CD14-positive monocyte (primary cell): ENCODE results near the gene COL20A1. TPM values are rescaled to one million over a fixed set of nuclear protein-coding genes. Genes with fewer than 3 reads are reported as not detected.
A peak's percentile ranks its signal among the peaks of the same experiment; 100 is the strongest.

Source experiments
- DNase-seq, 3 donors: peaks; one replicate each; pipeline ENCODE4 v3.0.0-alpha.2; 2011 to 2022
- H2AFZ ChIP-seq: 2 replicates; pipeline ENCODE4 v1.6.0; 2012; ENCODE audit warnings: mild to moderate bottlenecking, low read depth, low read length, inconsistent platforms; ENCODE audit not compliant: insufficient read depth, poor library complexity, severe bottlenecking
- H3K27ac ChIP-seq, 2 donors: 1 replicate in 1 of 2; 2 replicates in 1 of 2; pipeline ENCODE4 v1.5.1; 2012 to 2013; ENCODE audit warnings: low read length in 2 of 2, control low read depth in 1 of 2, inconsistent platforms in 1 of 2, low read depth in 1 of 2, mild to moderate bottlenecking in 1 of 2
- H3K27me3 ChIP-seq, 2 donors: one replicate each; pipeline versions ENCODE4 v1.6.0 to v1.6.1; 2011 to 2013; ENCODE audit warnings: low read length in 2 of 2; ENCODE audit not compliant: control insufficient read depth in 2 of 2, insufficient read depth in 2 of 2
- H3K36me3 ChIP-seq, 2 donors: replicated peaks in 1 of 2; 1 replicate in 1 of 2; 2 replicates in 1 of 2; pipeline versions ENCODE4 v1.5.1 to v1.6.1; 2012 to 2013; ENCODE audit warnings: low read length in 2 of 2, control low read depth in 1 of 2, inconsistent platforms in 1 of 2, mild to moderate bottlenecking in 1 of 2; ENCODE audit not compliant: insufficient read depth in 2 of 2, control insufficient read depth in 1 of 2
- H3K4me1 ChIP-seq, 2 donors: 1 replicate in 1 of 2; 2 replicates in 1 of 2; pipeline versions ENCODE4 v1.5.1 to v1.6.1; 2012 to 2013; ENCODE audit warnings: low read length in 2 of 2, control low read depth in 1 of 2, inconsistent platforms in 1 of 2, mild to moderate bottlenecking in 1 of 2, moderate library complexity in 1 of 2; ENCODE audit not compliant: insufficient read depth in 2 of 2, control insufficient read depth in 1 of 2
- H3K4me2 ChIP-seq: replicated peaks from 2 replicates; pipeline ENCODE3; 2012; ENCODE audit warnings: low read length, moderate library complexity, mild to moderate bottlenecking; ENCODE audit not compliant: poor library complexity, severe bottlenecking; ENCODE audit errors: extremely low read depth
- H3K4me3 ChIP-seq, 3 experiments: fragments of 200-600 bp in 1 of 3; sonication (generic) in 1 of 3; replicated peaks in 1 of 3; 1 replicate in 2 of 3; 2 replicates in 1 of 3; pipeline ENCODE4 v1.5.1; 2011 to 2013; ENCODE audit warnings: low read length in 3 of 3, mild to moderate bottlenecking in 3 of 3, control low read depth in 2 of 3, low read depth in 2 of 3, inconsistent platforms in 1 of 3, moderate library complexity in 1 of 3
- H3K79me2 ChIP-seq: 2 replicates; pipeline ENCODE4 v1.6.0; 2012; ENCODE audit warnings: mild to moderate bottlenecking, control low read depth, inconsistent platforms, low read length, moderate library complexity; ENCODE audit not compliant: insufficient read depth
- H3K9ac ChIP-seq: 2 replicates; pipeline ENCODE4 v1.6.0; 2017; ENCODE audit warnings: low read length, mild to moderate bottlenecking; ENCODE audit not compliant: insufficient read depth, poor library complexity, severe bottlenecking
- H3K9me3 ChIP-seq, 2 donors: replicated peaks in 1 of 2; 1 replicate in 1 of 2; 2 replicates in 1 of 2; pipeline versions ENCODE4 v1.5.1 to v1.6.1; 2012 to 2013; ENCODE audit warnings: low read length in 2 of 2, control low read depth in 1 of 2; ENCODE audit not compliant: control insufficient read depth in 1 of 2, insufficient read depth in 1 of 2
- H4K20me1 ChIP-seq: 2 replicates; pipeline ENCODE4 v1.6.0; 2012; ENCODE audit warnings: mild to moderate bottlenecking, low read length, control low read depth, moderate library complexity; ENCODE audit not compliant: insufficient read depth
- H3K27ac Mint-ChIP-seq, 7 donors: one replicate each; pipeline ENCODE4 v1.8.0; 2020; ENCODE audit warnings: mild to moderate bottlenecking in 7 of 7, mixed read lengths in 7 of 7, moderate library complexity in 6 of 7, inconsistent platforms in 2 of 7
- H3K27me3 Mint-ChIP-seq, 3 donors: one replicate each; pipeline ENCODE4 v1.8.0; 2021 to 2022; ENCODE audit warnings: low read depth in 3 of 3, mild to moderate bottlenecking in 3 of 3, mixed read lengths in 3 of 3, moderate library complexity in 3 of 3, inconsistent platforms in 1 of 3
- H3K36me3 Mint-ChIP-seq, 2 donors: one replicate each; pipeline ENCODE4 v1.8.0; 2020; ENCODE audit warnings: mixed read lengths in 2 of 2, inconsistent platforms in 1 of 2, mild to moderate bottlenecking in 1 of 2
- H3K4me1 Mint-ChIP-seq: one replicate; pipeline ENCODE4 v1.8.0; 2020; ENCODE audit warnings: mild to moderate bottlenecking, mixed read lengths
- H3K4me3 Mint-ChIP-seq, 2 donors: one replicate each; pipeline ENCODE4 v1.8.0; 2020; ENCODE audit warnings: mild to moderate bottlenecking in 2 of 2, mixed read lengths in 2 of 2, moderate library complexity in 1 of 2
- H3K9me3 Mint-ChIP-seq, 7 donors: one replicate each; pipeline ENCODE4 v1.8.0; 2020 to 2022; ENCODE audit warnings: mixed read lengths in 7 of 7, mild to moderate bottlenecking in 6 of 7, moderate library complexity in 6 of 7, inconsistent platforms in 2 of 7
- WGBS: methylation state at CpG from one replicate; pipeline ENCODE4 v1.1.5; 2013; ENCODE audit warnings: missing lambda C conversion rate; ENCODE audit not compliant: insufficient coverage; 5-methylcytosine and 5-hydroxymethylcytosine counted together
- intact Hi-C, 2 donors: fragments of 100-400 bp; cut with micrococcal nuclease; formaldehyde crosslinking; loops; one replicate each; pipeline versions ENCODE4 v1.15.0 to v1.15.1; 2023
- polyA plus RNA-seq, 3 donors: library from polyadenylated mRNA; depleted of rRNA in 1 of 3; unstranded in 2 of 3; stranded (reverse) in 1 of 3; fragments of 300-500 nt in 2 of 3; fragments of >200 nt in 1 of 3; fragmentation: Illumina TruSeq in 2 of 3; gene quantifications; 1 replicate in 2 of 3; 2 replicates in 1 of 3; pipeline ENCODE4 v1.2.3, GENCODE V29; 2012 to 2021
- TF ChIP-seq, protein P1 (sequence below): fragments of 200-600 bp; IDR thresholded peaks from one replicate; pipeline ENCODE4 v1.8.0; 2022; ENCODE audit warnings: antibody characterized with exemption, mild to moderate bottlenecking

Gene COL20A1
- polyA plus RNA-seq, 3 donors, result not detected

DNA sequence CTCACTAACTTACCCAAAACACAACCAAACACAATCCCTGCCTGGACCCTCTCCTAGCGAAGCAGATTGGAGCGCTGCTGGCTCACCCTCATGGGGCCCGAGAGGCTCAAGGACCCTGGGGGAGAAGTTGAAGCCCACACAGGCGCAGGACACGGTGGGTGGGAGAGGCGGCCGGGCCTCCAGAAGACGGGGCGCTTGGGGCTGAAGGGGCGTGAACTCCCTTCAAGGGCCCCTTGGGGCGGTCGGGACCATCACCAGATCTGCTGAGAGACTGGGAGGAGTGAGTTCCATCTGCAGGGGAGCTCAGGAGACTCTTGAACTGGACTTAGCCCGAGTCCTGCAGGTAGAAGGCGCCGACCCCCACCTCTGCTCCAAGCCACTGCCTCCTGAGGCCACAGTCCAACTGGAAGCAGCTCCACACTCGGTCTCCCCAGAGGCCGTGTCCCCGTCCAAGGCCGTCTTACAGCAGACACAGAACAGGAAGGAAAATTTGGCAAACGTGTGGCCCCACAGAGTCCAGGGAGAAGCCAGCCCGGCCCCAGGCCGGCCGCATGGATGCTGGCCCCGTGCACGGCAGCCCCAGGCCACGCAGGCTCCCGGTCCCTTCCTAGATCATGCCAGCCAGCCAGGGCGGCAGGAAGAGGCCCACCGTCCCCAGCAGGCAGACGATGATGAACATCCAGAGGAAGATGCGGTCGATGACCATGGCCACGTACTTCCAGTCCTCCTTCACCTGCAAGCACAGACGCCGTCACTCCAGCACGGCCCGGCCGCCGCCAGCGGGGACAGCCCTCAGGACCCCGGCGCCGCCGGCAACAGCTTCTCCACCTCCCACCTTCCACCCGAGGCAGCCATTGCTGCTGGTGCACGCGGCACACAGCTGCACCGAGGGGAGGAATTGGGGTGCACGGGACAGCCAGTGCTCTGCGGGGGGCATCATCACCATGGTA lies 53.4 kb downstream of the COL20A1 start:
- Histone ChIP-seq H2AFZ (no peak overlapping the region), H3K79me2 (no peaks in the 10 kb centered on the region), H4K20me1 (no peaks in the 10 kb centered on the region), H3K27me3 (no peaks in the 10 kb centered on the region), H3K4me1 (no peaks in the 10 kb centered on the region), H3K27ac (no peak overlapping the region), H3K9ac (no peak overlapping the region), H3K36me3 (no peaks in the 10 kb centered on the region), H3K4me3 (no peak overlapping the region), H3K9me3 (peaks cover 8 to 11% of the 10 kb centered on the region in 2 donors), H3K4me2 (no peak overlapping the region)
- Mint-ChIP-seq H3K4me1 (no peaks in the 10 kb centered on the region), H3K4me3 (no peak overlapping the region), H3K27me3 (peaks cover 0 to 7% (median 7%) of the 10 kb centered on the region in 3 donors), H3K27ac (peak overlapping the region in 1 of 7 donors; percentile 45), H3K9me3 (peaks cover 7 to 14% (median 12%) of the 10 kb centered on the region in 7 donors), H3K36me3 (no peaks in the 10 kb centered on the region)
- TF ChIP-seq, protein P1, sequence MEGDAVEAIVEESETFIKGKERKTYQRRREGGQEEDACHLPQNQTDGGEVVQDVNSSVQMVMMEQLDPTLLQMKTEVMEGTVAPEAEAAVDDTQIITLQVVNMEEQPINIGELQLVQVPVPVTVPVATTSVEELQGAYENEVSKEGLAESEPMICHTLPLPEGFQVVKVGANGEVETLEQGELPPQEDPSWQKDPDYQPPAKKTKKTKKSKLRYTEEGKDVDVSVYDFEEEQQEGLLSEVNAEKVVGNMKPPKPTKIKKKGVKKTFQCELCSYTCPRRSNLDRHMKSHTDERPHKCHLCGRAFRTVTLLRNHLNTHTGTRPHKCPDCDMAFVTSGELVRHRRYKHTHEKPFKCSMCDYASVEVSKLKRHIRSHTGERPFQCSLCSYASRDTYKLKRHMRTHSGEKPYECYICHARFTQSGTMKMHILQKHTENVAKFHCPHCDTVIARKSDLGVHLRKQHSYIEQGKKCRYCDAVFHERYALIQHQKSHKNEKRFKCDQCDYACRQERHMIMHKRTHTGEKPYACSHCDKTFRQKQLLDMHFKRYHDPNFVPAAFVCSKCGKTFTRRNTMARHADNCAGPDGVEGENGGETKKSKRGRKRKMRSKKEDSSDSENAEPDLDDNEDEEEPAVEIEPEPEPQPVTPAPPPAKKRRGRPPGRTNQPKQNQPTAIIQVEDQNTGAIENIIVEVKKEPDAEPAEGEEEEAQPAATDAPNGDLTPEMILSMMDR, result no peak
- intact Hi-C loops, result no loop called here
- WGBS, result 69% methylated on average over 33 of the region's 50 CpGs
- no peak for DNase-seq

DNA sequence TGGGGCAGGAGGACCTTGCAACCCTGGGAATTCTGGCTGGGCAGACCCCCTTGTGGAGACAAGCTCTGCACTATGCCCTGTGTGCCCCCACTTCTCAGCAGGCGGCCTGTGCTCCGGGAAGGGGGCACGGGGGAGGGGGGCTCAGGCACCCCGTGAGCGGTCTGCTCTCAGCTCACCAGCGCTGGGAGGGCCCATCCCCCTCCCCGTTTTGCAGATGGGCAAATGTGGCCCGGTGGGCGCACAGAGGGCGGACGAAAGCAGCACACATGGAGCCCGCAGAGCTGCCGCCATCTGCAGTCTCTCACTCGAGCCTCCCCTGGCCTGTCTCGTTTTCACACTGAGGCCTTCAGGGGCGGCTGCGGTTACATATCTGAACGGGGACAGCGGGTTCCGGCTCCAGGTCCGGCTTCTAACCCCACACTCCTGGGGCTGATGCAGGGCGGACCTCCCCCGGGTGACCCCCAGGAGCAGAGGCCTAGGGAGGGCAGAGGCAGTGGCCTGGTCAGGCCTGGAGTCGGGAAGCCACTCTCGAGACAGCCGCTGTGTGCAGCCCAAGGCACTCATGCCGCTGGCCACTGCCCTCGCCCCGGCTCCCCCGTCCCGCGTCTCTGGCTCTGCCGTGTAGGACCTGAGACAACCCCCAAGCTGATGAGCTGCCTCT lies 54.2 kb downstream of the COL20A1 start:
- no peaks in the 10 kb centered on the region for H3K36me3 Mint-ChIP-seq
- no peaks in the 10 kb centered on the region for H3K4me1 Mint-ChIP-seq
- Histone ChIP-seq H3K36me3 (no peaks in the 10 kb centered on the region), H3K9ac (no peak overlapping the region), H4K20me1 (no peaks in the 10 kb centered on the region), H3K79me2 (no peaks in the 10 kb centered on the region), H3K4me1 (no peaks in the 10 kb centered on the region), H3K4me2 (no peak overlapping the region), H3K27me3 (no peaks in the 10 kb centered on the region), H2AFZ (no peak overlapping the region), H3K27ac (no peak overlapping the region), H3K9me3 (peaks cover 9 to 19% of the 10 kb centered on the region in 2 donors), H3K4me3 (no peak overlapping the region)
- H3K27ac Mint-ChIP-seq, result no peak overlapping the region
- H3K27me3 Mint-ChIP-seq, result peaks cover 1 to 7% (median 3%) of the 10 kb centered on the region in 3 donors
- no peak overlapping the region for H3K4me3 Mint-ChIP-seq
- DNase-seq, result no peak
- intact Hi-C loops, result no loop called here
- TF ChIP-seq, protein P1, result no peak
- WGBS, result 79% methylated on average over 33 of the region's 33 CpGs
- peaks cover 5 to 18% (median 13%) of the 10 kb centered on the region in 7 donors for H3K9me3 Mint-ChIP-seq
